GM18951 (cell line): ENCODE measurements around the gene MAL.
"Not testable (repeated sequence)": the region's sequence is repeated elsewhere in the genome, so short reads cannot be mapped to it uniquely, and the experiment has no call there.

Experiments
- POLR2A ChIP-seq: IDR thresholded peaks from 4 replicates; pipeline ENCODE4 v1.6.1; 2011; ENCODE audit warnings: mild to moderate bottlenecking; ENCODE audit not compliant: insufficient read length, insufficient read depth; ENCODE audit errors: extremely low read depth
- in situ Hi-C: fragments of 300-500 bp; cut with MboI; formaldehyde crosslinking; loops from one replicate; pipeline ENCODE4 v1.12.0; 2022; ENCODE audit warnings: low sequenced_read_pairs, mixed read lengths, inconsistent platforms; ENCODE audit not compliant: unreplicated experiment

MAL gene

DNA sequence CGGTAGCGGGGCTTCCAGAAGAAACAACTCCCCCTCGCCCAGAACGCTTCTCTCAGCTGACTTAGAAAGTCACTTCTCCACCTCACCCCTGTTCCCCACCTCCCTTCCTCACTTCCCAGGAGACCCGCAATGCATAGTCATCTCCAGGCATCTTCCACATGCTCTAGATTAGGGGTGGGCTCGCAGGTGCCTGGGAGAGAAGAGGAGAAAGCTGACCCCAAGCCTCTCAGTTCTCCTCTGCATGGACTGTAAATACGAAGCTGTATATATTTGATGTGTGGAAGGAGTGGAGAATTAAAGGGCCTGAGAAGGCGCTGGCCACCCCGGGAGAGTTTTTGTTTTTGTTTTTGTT, 1.8 kb downstream of the MAL start:
- TF ChIP-seq POLR2A: no peak
- in situ Hi-C loops: no loop called here

DNA sequence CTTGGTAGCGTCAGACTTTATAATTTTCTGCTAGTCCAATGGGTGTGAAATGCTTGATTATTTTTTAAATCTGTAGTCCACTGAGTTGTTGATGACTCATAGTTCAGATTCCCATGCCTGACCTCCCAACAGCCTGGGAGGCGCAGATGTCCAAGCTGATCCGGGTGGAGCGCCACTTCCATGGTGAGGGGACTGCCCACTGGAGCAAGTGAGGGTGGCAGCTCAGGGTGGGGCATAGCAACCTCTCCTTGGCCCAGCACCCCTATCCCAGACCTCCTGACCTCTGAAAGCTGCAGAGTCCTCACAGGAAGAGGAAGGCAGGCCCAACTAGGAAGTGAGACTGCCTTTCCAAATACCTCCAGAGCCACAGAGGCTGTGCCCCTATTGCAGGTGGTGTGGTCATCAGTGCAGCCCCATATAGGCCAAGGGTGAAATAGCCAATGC, 4.4 kb downstream of the MAL start:
- in situ Hi-C loops: no loop called here
- TF ChIP-seq POLR2A: no peak

DNA sequence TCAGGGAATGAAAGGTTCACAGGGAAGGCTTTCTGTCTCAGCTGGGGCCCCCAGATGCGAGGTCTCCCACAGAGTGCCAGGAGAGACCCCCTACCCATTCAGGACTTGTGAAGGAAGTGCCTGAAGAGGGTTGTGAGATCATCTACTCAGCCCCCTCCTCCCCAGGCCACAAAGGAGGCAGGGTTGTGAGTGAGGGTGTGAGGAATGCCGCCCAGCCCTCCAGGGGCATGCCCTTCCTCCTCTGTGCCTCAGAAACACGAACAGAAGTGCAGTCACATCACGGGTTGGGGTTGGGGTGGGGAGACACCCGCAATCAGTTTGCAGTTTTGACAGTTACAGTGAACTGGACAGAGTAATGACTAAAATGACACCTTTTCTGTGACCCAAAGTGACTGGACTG, 5.0 kb downstream of the MAL start:
- TF ChIP-seq POLR2A: no peak
- in situ Hi-C loops: no loop called here

DNA sequence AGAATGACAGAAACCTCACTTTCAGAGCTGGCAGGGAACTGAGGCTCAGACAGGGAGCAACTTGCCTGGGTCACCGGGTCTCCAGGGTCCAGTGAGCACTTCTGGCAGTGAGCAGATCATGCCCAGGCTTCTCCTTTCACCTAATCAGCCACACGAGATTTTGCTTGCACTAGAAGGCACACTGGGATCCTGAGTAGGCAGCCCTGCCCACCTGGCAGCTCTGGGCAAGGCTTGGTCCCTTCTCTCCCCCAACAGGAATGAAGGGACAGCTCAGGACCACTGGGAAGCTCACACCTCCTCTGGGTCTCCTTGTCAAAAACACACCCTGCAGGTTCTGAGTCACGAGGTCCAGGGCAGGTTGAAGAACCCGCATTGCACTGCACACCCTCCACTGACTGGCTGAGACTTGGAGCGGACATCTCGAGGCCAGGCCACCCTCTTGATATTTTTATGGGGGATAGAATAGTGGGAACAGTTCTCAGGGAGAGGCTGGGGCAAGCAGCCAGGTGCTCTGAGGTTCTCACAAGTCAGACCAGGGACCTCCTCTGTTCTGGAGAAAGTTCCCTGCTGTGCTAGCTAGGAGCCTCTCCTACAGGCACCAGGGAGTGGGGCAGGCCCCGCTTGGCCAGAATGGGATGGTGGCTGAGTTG, 5.7 kb downstream of the MAL start:
- no peak for TF ChIP-seq POLR2A
- in situ Hi-C loops: no loop called here

DNA sequence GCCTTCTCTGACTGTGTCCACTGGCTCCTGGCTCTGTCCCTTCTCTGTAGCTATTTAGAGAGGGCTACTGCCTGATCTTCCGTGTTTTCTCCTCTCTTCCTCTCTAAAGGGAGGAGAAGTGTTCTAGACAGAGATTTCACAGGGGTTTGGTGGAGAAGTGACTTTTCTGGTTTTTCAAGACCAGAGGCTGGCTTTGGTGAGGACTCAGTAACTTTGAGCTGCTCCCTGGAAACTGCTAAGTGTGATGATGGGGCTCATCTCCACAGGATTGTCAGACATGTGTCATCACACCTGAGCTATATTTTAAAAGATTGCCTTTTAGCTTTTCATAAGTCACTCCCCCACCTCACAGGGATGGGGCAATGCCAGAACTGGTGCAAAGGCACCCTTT, 6.2 kb downstream of the MAL start:
- in situ Hi-C loops: no loop called here
- no peak for TF ChIP-seq POLR2A

DNA sequence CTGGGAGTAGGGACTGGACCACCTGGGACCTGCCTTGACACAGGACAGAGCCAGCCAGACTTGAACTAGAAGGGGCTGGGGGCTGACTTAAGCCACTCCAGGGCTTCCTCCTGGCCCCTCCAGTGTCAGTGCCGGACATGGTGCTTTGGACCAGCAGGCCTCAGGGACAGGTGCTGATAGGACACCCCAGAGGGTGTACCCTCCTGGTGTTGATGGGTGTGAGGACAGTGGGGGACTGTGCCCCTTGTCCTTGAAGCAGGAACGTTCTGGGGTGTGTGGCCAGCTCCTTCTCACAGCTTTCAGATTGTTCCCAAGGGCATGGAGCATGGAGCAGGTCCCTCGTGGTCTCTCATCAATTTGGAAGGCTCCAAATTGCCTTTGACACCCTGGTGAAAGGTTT, 6.8 kb downstream of the MAL start:
- in situ Hi-C loops: no loop called here

DNA sequence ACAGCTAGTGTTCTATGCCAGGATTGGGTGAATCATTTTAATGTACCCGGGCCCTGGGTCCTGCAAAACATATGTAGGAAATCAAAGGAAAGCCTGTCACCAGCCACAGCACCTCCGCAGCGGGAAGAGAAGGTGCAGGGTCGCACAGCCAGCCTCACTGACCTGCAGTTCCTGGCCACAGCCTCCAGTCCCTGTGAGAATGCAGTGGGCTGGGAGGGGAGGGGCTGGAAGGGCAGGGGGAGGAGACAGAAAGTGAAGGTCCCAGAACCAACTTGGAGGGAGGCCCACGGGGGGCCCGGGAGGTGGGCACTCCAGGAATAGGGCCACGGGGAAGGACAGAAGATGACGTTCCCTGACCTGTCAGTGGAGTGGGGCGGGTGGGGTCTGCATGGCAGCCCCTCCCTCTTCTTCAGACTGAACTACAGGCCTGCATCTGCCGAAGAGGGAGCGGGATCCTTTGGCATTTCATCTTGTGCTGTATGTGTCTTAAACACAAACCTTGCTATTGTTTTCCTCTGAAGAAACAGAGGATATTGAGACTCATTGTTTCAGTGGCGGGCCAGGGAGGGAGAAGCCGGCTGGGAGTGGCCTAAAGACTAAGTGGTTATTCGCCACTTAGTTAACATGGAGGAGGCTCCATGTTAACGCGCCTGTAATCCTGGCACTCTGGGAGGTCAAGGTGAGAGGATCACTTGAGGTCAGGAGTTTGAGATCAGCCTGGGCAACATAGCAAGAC, 7.5 kb downstream of the MAL start:
- in situ Hi-C loops: no loop called here
- TF ChIP-seq POLR2A: no peak

More for the DNA sequence above, 6.8 kb downstream of the MAL start:
- TF ChIP-seq POLR2A: no peak

DNA sequence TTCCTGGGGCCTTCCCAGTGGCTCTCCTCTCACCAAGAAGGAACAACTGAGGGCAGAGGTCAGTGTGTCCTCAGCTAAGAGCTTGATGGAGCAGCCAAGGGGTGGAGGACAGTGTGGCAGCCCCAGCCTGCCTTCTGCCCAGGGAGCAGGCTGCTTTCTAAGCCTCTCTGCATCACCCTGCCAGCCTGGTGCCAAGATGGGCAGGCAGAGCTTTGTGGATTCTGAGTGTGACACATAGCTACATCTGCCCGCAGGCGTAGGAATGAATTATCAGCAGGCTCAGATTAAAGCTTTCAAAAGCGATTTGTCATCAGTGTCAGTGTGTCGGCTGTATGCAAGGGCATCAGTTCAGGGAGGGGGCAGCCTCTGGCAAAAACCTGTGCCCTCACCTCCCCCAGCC, 8.7 kb downstream of the MAL start:
- TF ChIP-seq POLR2A: no peak

DNA sequence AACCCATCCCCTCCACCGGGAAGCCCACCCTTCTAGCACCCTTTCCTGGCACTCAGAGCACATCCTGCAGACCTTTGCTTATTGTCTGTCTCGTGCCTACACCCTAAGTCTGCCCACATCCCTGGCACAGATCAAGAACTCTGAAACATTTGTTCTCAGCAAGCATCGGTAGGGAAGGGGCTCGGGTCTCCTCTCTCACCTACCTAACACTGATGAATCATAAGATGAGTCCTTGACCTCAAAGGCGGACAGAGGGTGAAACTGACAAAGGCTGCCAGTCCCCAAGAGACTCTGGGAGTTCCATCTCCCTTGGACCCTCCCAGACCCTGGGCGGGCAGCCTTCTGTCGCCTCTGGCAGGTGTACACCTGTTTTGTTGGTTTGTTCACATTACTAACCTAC, 9.3 kb downstream of the MAL start:
- TF ChIP-seq POLR2A: no peak
- in situ Hi-C loops: no loop called here

More for the DNA sequence above, 8.7 kb downstream of the MAL start:
- in situ Hi-C loops: no loop called here

DNA sequence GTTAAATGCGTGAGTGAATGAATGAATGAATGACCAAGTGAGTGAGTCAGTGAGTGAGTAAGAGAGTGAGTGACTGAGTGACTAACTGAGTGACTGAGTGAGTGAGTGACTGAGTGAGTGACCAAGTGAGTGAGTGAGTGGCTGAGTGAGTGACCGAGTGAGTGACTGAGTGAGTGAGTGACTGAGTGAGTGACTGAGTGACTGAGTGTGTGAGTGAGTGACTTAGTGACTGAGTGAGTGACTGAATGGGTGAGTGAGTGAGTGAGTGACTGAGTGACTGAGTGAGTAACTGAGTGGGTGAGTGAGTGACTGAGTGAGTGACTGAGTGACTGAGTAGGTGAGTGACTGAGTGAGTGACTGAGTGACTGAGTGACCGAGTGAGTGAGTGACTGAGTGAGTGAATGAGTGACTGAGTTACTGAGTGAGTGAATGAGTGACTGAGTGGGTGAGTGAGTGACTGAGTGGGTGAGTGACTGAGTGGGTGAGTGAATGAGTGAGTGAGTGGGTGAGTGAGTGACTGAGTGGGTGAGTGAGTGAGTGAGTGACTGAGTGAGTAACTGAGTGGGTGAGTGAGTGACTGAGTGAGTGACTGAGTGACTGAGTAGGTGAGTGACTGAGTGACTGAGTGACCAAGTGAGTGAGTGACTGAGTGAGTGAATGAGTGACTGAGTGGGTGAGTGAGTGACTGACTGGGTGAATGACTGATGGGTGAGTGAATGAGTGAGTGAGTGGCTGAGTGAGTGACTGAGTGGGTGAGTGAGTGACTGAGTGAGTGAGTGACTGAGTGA, 11.3 kb downstream of the MAL start:
- in situ Hi-C loops: no loop called here

DNA sequence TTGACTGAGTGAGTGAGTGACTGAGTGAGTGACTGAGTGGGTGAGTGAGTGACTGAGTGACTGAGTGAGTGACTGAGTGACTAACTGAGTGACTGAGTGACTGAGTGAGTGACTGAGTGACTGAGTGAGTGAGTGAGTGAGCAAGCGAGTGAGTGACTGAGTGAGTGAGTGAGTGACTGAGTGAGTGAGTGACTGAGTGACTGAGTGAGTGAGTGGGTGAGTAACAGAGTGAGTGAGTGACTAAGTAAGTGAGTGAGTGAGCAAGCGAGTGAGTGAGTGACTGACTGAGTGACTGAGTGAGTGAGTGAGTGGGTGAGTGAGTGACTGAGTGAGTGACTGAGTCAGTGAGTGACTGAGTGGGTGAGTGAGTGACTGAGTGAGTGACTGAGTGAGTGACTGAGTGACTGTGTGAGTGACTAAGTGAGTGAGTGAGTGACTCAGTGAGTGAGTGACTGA, 11.9 kb downstream of the MAL start:
- in situ Hi-C loops: no loop called here

More for the DNA sequence above, 11.3 kb downstream of the MAL start:
- TF ChIP-seq POLR2A: no peak

DNA sequence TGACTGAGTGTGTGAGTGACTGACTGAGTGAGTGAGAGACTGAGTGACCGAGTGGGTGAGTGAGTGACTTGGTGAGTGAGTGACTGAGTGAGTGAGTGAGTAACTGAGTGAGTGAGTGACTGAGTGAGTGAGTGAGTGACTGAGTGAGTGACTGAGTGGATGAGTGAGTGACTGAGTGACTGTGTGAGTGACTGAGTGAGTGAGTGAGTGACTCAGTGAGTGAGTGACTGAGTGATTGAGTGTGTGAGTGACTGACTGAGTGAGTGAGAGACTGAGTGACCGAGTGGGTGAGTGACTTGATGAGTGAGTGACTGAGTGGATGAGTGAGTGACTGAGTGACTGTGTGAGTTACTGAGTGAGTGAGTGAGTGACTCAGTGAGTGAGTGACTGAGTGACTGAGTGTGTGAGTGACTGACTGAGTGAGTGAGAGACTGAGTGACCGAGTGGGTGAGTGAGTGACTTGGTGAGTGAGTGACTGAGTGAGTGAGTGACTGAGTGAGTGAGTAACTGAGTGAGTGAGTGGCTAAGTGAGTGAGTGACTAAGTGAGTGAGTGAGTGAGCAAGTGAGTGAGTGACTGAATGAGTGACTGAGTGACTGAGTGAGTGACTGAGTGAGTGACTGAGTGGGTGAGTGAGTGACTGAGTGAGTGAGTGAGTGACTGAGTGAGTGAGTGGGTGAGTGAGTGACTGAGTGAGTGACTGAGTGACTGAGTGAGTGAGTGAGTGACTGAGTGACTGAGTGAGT, 12.5 kb downstream of the MAL start:
- in situ Hi-C loops: not testable (repeated sequence)

More for the DNA sequence above, 11.9 kb downstream of the MAL start:
- no peak for TF ChIP-seq POLR2A

DNA sequence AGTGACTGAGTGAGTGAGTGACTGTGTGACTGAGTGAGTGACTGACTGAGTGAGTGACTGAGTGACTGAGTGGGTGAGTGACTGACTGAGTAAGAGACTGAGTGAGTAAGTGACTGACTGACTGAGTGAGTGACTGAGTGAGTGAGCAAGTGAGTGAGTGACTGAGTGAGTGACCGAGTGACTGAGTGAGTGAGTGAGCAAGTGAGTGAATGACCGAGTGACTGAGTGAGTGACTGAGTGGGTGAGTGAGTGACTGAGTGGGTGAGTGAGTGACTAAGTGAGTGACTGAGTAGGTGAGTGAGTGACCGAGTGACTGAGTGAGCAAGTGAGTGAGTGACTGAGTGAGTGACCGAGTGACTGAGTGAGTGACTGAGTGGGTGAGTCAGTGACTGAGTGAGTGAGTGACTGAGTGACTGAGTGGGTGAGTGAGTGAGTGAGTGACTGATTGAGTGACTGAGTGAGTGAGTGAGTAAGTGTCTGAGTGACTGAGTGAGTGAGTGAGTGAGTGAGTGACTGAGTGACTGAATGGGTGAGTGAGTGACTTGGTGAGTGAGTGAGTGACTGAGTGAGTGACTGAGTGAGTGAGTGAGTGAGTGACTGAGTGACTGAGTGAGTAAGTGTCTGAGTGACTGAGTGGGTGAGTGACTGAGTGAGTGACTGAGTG, 13.3 kb downstream of the MAL start:
- in situ Hi-C loops: no loop called here

DNA sequence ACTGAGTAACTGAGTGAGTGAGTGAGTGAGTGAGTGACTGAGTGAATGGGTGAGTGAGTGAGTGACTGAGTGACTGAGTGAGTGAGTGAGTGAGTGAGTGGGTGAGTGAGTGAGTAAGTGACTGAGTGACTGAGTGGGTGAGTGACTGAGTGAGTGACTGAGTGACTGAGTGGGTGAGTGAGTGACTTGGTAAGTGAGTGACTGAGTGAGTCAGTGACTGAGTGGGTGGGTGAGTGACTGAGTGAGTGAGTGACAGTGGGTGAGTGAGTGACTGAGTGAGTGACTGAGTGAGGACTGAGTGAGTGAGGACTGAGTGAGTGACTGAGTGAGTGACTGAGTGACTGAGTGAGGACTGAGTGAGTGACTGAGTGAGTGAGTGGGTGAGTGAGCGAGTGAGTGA, 13.9 kb downstream of the MAL start:
- in situ Hi-C loops: no loop called here
- TF ChIP-seq POLR2A: no peak

More for the DNA sequence above, 13.3 kb downstream of the MAL start:
- no peak for TF ChIP-seq POLR2A
